ENCODE measurements around the gene GRK4.
"Not testable (repeated sequence)": the region's sequence is repeated elsewhere in the genome, so short reads cannot be mapped to it uniquely, and the experiment has no call there.

Gene GRK4

DNA sequence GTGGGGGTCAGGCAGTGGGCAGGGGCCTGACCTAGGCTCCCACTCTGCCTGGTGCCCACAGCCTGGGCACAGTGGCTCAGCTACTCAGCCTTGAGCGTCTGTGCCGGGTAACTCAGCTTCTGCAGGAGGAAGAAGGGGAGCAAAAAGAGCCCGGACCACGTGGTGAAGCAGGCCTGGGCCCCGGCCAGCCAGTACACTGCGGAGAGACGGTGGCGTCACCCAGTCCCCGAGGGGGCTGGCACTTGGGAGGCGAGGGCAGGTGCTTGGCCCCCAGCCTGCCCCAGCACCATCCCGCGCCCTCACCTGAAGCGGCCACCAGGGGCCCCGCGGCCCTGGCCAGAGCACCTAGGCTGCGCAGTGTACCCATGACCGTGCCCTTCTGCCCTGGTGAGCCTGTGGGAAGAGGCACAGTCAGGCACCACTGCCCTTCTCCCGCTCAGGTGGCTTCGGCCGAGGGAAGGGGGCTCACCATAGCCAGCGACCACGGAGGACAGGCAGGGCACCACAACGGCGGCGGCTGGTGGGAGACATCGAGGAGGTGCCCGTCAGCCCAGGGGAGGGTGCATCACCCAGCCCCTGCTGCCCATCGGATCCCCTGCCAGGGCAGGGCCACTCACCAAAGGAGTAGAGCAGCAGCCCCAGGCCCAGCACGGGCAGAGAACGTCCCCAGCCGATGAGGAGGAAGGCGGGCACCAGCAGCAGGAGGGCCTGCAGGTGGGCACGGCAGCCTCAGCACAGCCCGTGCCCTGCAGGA is 32.4 kb upstream of the GRK4 start:
- DNase-seq (ENCODE audit: low read depth in 2 of 2) = no peak

DNA sequence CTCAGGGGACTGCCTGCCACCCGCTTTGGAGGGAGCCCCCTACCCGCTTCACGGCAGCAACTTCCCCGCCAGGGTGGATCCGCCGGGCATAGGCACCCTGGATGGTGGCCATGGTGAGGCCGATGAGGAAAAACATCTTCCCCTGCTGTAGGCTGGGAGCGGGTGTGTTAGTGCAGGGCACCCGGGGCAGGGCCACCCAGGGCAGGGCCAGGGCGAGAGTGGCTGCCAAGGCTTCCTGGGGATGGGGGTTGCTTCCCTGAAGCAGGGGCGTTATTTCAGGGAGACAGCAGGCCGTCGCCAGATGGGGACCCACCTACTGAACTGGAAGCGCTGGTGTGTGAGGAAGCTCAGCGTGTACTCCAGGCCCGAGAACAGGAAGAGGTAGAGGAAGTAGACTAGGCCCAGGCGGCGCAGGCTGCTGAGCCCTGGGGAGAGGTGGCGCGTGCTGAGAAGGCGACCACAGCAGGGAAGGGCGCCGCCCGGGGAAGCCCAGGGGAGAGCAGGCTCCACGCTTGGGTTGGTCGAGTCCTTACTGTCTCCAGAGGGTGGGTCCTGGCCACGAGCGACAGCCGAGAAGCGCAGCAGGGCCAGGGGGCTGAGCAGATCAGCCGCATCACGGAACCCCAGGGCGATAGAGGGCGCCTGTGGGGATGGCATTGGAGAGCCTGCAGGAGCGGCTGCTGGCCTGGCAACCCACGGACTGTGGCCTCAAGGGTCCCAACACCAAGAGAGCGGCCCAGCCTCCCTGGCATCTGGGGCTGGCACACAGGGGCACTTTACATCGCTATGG is 31.7 kb upstream of the GRK4 start:
- no peak for DNase-seq (ENCODE audit: low read depth in 2 of 2)

DNA sequence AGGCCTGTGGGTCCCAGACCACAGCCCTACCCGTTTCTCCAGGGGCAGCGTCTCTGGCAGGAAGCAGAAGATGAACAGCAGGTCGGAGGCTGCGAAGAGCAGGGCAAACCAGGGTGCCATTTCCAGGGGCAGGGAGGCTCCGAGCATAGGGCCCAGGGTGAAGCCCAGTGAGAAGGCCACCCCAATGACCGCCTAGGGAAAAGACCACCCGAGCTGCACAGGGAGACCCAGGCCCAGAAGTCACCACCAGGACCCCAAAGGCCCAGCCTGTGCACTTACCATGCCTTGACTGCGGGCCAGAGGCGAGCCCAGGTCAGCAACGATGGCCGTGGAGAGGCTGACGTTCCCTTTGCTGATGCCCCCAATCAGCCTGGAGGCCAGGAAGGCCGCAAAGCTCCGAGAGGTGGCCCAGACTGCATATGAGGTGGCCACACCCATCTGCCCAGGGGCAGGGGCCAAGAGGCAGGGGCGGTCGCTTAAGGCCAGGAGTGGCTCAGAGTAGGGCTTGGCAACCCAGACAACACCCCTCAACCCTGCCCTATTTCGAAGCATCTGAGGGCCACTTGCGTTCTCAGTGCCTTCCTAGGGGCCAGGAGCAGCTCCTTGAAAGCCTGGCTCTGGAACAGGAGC is 30.9 kb upstream of the GRK4 start:
- no peak for DNase-seq (ENCODE audit: low read depth in 2 of 2)

DNA sequence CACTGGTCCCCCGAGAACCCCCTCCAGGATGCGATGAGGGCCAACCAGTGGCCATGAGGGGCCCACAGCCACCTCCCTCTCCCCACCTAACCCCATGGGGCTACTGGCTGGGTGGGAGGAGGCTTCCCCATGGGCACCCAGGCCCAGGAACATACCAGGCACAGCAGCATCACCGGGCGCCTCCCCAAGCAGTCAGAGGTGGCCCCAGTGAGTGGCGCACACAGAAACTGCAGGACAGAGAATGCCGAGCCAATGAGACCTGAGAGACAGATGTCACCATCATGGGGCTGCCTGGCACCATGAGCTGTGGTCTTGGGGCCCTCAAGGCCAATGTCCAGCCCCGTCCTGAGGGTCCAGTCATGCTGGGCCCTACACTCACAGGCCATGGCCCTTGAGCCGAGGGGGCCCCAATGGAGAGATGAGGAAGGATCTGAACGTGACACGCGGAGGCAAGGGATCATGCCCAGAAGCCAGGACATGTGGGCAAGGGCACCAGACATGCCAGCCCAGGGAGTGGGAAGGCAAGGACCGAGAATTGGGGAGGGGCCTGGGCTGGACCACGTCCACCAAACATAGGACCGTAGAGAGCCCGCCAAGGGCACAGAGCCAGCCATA is 30.3 kb upstream of the GRK4 start:
- DNase-seq (ENCODE audit: low read depth in 2 of 2) = no peak

DNA sequence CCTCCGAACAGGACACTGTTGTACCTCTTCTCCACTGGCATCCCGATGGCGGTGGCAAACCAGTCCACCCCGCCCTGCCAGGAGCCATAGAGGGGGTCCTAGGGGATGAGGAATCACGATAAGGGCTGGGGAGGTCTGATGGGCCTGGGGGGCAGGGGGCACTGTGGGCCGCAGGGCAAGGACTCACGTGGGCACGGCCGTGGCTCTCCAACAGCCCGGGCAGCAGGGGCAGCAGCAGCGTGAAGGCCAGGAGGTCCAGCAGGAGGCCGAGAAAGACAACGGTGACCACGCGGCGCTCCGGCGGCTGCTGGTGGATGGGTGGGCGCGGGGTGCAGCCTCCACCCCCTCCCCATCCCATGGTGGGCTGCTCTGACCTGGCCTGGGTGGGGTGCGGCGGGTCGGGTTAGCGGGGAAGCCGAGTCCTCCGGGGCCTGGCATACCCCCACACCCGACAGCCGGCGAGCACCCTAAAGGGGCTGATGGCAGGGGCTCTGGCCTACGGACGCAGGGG is 29.8 kb upstream of the GRK4 start:
- no peak for DNase-seq (ENCODE audit: low read depth in 2 of 2)

DNA sequence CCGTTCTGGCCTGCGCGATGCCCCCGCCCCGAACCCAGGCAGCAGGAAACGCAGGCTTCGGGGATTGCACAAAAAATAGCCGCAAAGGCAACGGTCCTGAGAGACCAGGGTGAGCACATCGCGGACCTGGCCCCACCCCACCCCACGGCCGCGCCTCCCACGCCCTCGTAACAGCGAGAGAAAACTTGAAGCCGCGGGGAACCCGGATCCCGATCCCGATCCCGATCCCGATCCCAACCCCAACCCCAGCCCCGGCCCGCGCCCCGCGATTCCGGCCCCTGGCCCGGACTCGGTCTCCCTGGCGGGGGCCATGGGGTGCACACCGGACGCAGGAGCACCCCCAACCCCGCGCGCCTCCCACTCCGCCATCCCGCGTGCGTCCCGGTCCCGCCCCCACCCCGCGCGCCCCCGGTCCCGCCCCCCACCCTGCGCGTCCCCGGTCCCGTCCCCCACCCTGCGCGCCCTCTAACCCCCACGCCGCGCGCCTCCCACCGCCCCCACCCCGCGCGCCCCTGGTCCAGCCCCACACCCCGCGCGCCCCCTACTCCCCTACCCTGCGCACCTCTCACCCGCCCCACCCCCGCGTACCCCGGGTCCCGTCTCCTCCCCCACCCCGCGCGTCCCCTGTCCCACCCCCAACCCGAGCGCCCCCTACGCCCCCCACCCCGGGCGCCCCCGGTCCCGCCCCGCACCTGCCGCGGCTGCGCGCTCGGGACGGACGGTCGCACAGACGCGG is 29.1 kb upstream of the GRK4 start:
- DNase-seq (ENCODE audit: low read depth in 2 of 2) = no peak

DNA sequence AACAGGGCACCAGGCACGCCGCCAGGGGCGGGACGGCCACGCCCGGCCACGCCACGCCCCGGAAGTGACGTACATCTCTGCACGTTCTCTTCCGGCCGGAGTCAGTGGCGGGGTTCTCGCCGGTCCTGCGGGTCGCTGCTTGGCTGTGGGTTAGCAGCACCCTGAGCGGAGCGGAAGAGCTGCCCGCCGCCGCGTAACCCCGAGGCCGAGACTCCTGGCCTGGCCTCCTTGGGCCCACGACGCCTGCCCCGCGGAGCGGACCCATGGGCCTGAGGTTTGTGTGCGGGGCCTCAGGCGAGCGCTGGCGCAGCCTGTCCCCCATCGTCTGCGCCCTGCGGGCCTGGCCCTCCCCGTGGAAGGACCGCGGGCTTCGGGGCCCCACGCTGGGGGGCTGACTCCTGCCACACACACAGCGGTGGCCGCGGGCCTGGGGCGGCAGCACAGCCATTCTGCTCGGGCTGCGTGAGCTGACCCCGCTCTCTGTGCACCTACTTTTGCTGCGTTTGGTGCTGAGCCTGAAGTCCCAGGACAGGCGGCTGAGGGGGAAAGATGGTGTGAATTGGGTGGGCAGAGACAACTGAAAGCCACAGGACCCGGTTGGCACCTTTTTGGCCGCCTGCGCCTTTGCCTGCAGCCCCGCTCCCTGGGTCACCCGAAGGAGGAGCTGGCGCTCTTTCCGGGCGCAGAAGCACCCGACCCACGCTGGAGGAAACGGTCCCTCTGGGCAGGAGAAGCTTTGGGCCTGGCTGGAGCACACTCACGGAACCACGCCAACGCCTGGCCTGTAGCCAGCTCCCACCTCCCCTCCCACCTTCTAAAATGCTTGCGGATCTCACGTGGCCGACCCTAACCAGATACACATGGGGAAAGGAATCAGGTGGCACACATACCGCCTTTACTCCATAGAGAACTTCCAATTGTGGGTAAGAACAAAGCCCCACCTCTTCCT is 28.3 kb upstream of the GRK4 start:
- DNase-seq (ENCODE audit: low read depth in 2 of 2) = peak; percentile 67 to 68

DNA sequence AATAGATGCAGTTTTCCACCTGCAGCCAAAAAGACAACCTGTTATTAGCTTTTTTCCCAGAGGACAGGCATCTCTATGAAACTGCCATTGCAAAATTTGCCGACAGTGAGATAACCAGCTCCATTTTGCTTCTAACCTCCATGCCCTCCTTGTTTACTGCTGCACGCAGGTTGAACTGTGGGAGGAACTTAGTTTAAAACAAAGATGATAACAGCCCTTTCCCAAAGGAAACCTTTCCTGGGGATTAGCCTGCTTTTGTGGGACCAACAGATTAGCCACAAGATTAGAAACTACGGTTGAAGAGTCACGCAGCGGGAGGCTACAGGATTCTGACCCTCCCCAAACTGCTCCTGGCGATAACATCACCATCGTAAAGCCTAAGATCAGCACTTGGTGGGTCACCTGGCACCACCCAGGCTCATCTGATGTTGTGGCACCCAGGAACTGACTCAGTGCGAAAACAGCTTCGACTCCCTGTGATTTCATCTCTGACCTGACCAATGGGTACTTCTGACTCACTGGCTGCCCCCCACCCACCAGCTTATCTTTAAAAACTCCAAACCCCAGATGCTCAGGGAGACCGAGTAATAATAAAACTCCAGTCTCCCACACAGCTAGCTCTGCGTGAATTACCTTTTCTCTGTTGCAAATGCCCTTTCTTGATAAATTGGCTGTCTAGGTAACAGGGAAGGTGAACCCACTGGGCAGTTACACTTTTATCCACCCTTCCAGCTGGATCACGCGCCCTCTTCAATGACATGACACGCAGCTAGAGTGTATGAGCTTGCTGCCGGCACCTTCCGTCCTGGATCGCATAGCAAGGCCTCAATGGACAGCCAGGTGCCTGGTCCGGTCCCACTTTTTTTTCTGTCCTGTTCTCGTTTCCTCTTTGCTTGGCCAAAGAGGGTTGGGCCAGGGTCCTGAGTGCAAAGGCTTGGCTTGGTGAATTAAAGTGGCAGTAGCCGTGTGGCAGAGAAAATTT is 27.3 kb upstream of the GRK4 start:
- DNase-seq (ENCODE audit: low read depth in 2 of 2) = no peak

DNA sequence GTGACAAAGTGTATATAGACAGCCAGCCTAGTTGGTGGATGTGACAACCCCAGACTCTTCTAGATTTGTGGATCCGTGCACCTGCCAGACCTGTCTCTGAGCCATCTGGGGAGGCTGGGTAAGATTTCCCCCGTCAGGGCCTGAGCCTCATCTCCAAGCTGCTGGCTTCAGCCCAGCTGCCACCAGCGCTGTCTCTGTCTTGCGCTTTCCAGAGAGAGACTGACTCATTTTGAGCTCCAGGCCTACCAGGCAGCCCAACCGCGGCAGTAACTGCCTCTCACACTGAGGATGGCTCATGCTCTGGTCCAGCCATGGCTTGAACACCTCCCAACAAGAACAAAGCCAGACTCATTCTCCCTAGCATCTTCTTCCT is 26.6 kb upstream of the GRK4 start:
- no peak for DNase-seq (ENCODE audit: low read depth in 2 of 2)

DNA sequence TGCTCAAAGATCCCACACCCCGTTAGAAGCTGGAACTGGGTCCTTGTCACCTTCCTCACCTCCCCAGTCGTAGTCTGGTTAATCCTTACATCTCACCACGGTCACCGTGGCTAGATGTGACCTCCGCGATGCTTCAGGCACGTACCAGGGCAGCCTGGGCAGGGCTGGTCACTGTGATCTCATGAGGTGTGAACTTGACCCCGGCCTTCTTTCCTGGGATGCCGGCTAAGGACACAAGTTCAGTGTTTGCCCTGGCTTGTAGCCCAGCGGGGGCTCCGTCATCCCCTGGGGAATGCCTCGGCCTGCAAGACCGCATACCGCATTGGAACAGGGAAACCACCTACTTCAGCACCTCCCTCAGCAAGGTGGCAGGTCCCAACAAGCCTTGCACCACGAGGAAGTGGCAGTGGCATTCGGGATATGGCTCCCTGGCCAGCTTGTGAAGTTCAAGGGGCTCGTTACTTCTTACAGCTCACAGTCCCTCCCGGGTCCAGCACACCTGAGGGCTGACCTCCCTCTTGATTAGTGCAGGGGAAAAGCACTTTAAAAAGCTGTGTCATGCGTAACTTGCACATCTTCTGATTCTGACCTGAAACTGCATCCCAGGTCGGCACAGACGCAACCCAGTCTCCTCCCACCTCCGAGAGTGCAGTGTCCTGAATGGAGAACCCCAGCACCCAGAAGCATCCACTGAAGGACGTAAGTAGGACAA is 26.1 kb upstream of the GRK4 start:
- DNase-seq (ENCODE audit: low read depth in 2 of 2) = no peak

DNA sequence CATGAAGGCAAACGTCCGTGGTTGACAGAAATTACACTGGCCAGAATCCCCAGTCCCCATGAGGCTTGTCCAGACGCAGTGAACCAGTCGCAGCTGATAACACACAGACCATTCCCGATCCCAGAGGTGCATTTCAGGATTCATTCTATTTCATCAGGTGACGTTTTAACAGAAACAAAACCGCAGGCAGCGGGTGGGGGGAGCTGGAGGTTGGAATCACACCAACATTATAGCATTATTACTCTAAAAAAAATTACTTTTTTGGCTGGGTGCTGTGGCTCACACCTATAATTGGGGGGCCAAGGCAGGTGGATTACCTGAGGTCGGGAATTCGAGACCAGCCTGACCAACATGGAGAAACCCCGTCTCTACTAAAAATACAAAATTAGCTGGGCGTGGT is 25.4 kb upstream of the GRK4 start:
- DNase-seq (ENCODE audit: low read depth in 2 of 2) = no peak

DNA sequence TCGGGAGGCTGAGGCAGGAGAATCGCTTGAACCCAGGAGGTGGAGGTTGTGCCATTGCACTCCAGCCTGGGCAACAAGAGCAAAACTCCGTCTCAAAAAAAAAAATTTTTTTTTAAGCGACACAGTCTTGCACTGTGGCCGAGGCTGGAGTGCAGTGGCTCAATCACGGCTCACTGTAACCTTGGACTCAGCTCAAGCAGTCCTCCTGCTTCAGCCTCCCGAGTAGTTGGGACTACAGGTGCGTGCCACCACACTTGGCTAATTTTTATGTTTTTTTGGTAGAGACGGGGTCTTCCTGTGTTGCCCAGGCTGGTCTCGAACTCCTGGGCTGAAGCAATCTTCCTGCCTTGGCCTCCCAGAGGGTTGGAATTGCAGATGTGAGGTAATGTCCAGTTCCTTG is 25.0 kb upstream of the GRK4 start:
- not testable (repeated sequence) for DNase-seq (ENCODE audit: low read depth in 2 of 2)

DNA sequence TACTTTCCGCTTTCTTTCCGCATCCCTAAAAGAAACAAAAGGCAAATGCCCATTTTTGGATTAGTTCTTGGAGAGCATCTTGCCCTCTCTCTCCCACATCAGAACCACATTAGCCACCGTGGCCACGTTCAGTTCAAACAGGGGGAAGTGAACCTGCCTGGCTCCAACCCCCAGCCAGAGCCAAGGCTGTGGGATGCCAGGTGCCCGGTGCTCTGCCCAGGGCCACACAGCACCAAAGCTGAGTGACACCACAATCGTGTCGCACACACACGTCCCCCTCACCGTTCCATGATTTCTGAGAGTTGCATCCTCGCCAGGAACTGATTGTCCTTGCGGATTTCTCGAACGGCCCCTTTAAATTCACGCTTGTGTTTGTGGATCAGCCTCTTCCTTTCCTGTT is 24.5 kb upstream of the GRK4 start:
- no peak for DNase-seq (ENCODE audit: low read depth in 2 of 2)

DNA sequence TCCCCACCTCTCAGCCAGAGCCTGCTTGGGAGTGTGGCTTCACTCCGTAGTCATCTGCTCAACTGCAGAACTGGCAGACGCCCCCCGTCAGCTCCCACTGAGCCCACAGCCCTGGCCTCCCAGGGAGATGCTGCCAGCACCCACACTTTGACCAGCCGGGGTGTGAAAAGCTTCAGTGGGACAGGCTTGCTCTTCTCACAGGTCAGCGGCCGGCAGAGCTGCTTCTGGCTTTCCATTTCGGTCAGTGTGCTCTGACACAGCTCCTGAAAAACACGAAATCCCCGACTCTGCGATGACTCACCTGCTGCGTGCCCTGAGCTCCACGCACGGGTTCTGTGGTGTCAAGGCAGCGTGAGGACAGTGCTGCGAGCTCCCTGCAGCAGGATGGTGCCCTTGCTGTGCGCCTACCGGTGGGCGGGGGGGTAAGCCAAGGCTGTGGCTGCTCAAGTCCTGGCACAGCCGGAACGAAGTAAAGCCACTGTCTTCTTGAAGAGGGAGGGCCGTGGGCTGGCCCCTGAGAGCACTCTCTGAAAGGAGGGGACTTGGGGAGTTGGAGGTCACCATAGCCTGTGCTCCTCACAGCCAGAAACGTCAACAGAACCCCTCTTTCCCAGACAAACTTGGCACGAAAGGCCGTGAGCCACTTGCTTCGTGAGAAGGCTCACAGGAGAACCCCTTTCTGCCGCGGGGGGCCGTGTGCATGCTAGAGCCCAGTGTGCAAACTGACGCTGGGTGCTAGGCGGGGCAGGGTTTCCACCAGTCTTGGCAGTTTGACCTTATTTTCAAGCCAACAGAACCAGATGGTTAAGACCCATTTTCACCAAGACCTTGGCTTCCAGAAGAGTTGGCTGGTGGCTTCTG is 23.8 kb upstream of the GRK4 start:
- no peak for DNase-seq (ENCODE audit: low read depth in 2 of 2)

DNA sequence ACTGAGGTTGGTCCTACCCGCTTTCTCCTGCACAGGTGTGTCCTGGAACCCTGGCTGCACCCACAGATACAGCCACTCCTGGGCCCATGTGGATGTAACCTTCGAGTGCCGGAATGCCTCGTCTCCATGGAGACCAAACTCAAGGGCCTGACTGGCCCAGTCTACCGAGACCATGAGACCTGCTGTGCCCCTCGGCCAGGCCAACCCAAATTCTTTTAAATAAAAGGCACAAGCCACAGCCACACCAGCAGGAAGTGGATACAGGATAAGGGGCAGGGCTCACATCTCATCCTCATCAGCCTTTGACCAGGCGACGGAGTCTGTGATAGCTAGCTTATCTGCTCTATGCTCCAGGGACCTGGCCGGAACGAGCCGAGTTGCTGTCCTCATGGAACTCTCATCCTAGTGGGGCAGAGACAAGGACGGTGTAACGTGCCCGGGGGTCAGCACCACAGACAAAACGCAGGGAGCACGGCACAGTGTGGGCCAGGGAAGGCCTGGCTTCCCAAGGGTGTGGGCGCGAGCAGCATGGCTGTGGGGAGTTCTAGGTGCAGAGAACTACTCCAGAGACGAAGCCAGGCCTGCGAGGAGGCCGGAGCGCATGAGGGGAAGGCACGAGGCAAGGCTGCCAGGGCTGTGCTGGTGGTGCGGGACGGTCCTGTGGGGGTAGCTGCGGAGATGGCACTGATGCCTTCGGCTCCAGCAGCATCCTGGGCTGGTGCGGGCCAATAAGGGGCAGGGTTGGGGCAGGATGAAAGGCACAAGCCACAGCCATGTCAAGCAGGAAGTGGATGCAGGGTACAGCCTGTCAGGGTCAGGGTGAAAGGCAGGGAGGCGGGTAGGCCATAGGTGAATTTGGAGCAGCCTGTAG is 22.9 kb upstream of the GRK4 start:
- DNase-seq (ENCODE audit: low read depth in 2 of 2) = no peak

DNA sequence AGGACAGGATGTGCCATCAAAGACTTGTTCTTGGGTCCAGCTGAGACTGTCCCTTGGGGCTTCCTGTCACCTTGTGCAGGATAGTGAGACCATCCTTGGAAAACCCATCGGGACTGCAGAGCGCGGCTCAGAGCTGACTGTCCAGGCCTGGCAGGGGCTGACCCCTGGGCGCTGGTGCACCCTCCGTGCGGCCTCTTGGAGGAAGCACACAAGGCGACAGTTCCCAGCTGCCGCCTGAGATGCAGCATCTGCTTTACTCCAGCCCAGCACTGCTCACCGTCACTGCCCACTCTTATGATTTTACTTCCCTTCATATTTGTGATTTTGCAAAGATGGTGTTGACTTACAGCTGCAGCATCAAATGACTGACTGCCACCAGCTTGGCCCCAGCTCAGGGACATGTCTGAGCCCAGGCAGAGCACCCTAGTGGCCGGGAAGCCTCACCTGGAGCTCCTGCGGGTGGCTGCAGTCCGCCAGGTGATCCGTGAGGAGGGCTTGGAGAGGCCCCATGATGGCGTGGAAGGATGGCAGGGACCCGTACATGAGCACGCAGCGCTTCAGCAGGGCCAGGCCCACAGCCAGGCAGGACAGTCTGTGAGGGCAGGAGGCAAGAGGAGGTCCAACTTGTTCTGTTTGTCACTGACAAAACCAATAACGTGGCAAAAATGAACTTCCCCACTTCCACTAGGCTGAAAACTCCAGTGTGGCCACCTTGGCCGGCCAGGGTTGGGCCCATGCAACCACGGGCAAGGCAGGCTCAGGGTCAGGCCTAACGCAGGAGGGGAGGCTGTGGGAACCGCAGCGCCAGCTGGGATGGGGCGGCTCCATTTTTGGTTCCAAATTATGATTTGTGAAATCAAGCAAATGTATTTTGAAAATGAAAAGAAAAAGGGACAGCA is 22.0 kb upstream of the GRK4 start:
- DNase-seq (ENCODE audit: low read depth in 2 of 2) = no peak
